ENCODE results near the gene ABHD14A.

GRCh38 chr3:52004906-52005395 is 30.1 kb downstream of the ABHD14A start:
- TF ChIP-seq POLR2AphosphoS5 (IDR thresholded peaks at IDR 0.05; ENCODE audit: low read depth, low read length), result no peak
- no peak for TF ChIP-seq CTCF (CRISPR knock-in tag; IDR thresholded peaks at IDR 0.05)
- TF ChIP-seq ZNF296 (CRISPR knock-in tag; conservative IDR thresholded peaks at IDR 0.05), result no peak
- no peak for TF ChIP-seq ZNF850 (CRISPR knock-in tag; conservative IDR thresholded peaks at IDR 0.05)
- no peak for TF ChIP-seq ZBTB4 (CRISPR knock-in tag; IDR thresholded peaks at IDR 0.05; ENCODE audit: borderline replicate concordance)
- TF ChIP-seq RBM39 (IDR thresholded peaks at IDR 0.05; ENCODE audit: low read depth, low read length, poor library complexity, severe bottlenecking), result no peak
- TF ChIP-seq ZFP82 (CRISPR knock-in tag; IDR thresholded peaks at IDR 0.05; ENCODE audit: borderline replicate concordance), result no peak
- TF ChIP-seq HMGXB4 (CRISPR knock-in tag; IDR thresholded peaks at IDR 0.05; ENCODE audit: borderline replicate concordance in 1 of 2, low read depth in 1 of 2), result no peak
- no peak for TF ChIP-seq THAP9 (CRISPR knock-in tag; IDR thresholded peaks at IDR 0.05; ENCODE audit: borderline replicate concordance)
- no peak for TF ChIP-seq HHEX (CRISPR knock-in tag; IDR thresholded peaks at IDR 0.05)
- no peak for TF ChIP-seq ZNF766 (CRISPR knock-in tag; IDR thresholded peaks at IDR 0.05; ENCODE audit: borderline replicate concordance)
- no peak for TF ChIP-seq PRDM15 (CRISPR knock-in tag; IDR thresholded peaks at IDR 0.05)

Data from HepG2 (cell line).